ENCODE results near the gene S100A13. TPM values are rescaled to one million over a fixed set of nuclear protein-coding genes. Genes with fewer than 3 reads are reported as not detected.
A peak's percentile ranks its signal among the peaks of the same experiment; 100 is the strongest.

Gene S100A13
- total RNA-seq, 1 donor from 2014 or later: 87.4 TPM

GRCh38 chr1:153629971-153630370 is 2.7 kb upstream of the S100A13 start:
- Mint-ChIP-seq H3K4me3 (no peak overlapping the region), H3K4me1 (peaks cover 41% of the 10 kb centered on the region), H3K9me3 (no peaks in the 10 kb centered on the region), H3K36me3 (peaks cover 6% of the 10 kb centered on the region), H3K27ac (no peak overlapping the region), H3K27me3 (ENCODE audit: insufficient read depth, low read depth) (peaks cover 9% of the 10 kb centered on the region)
- Histone ChIP-seq H4K20me1 (ENCODE audit: low read depth) (peaks cover 6% of the 10 kb centered on the region), H3K4me3 (no peak overlapping the region), H3F3A (ENCODE audit: low read depth) (peaks cover 6% of the 10 kb centered on the region), H3K27me3 (no peaks in the 10 kb centered on the region), H2AFZ (replicated peaks) (no peak overlapping the region), H3K27ac (no peak overlapping the region), H3K9me3 (ENCODE audit: low read depth) (no peaks in the 10 kb centered on the region), H3K9ac (no peak overlapping the region), H3K36me3 (no peaks in the 10 kb centered on the region), H3K79me2 (ENCODE audit: low read depth) (peaks cover 18% of the 10 kb centered on the region), H3K4me2 (no peak overlapping the region), H3K4me1 (peaks cover 16% of the 10 kb centered on the region)
- no peak for TF ChIP-seq EZH2 (IDR thresholded peaks at IDR 0.05)
- TF ChIP-seq CTCF (IDR thresholded peaks at IDR 0.05): no peak
- no peak for TF ChIP-seq EZH2phosphoT487 (IDR thresholded peaks at IDR 0.05)
- no peak for DNase-seq (ENCODE audit: low spot score)

DNA sequence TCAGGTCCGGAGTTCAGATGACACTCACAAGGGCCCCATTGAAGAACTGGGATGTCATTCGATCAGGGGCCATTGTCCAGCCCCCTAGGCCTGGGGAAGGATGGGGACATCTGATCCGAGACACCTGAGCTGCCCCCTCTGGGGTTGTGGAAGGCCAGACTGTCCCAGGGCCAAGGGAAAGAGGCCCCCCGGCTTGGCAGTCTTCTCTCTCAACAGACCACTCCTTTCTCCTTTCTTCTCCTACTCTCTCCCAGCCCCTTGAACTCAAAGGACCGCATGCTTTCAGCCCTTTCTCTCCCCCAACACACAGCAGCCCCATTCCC is 2.0 kb upstream of the S100A13 start:
- no peak overlapping the region for H3K4me3 ChIP-seq
- no peaks in the 10 kb centered on the region for H3K9me3 Mint-ChIP-seq

GRCh38 chr1:153628638-153629342 is 1.5 kb upstream of the S100A13 start:
- no peaks in the 10 kb centered on the region for H3K9me3 Mint-ChIP-seq
- peak overlapping the region; percentile 55 for H3K27ac Mint-ChIP-seq
- no peak overlapping the region for H3K27ac ChIP-seq
- no peaks in the 10 kb centered on the region for H3K27me3 ChIP-seq
- peaks cover 7% of the 10 kb centered on the region for H3K27me3 Mint-ChIP-seq (ENCODE audit: insufficient read depth, low read depth)
- H3K4me2 ChIP-seq: no peak overlapping the region
- no peaks in the 10 kb centered on the region for H3K9me3 ChIP-seq (ENCODE audit: low read depth)
- H3K9ac ChIP-seq: no peak overlapping the region
- H3K4me1 Mint-ChIP-seq: peaks cover 44% of the 10 kb centered on the region
- H3K36me3 ChIP-seq: no peaks in the 10 kb centered on the region
- no peak for DNase-seq (ENCODE audit: low spot score)
- TF ChIP-seq EZH2phosphoT487 (IDR thresholded peaks at IDR 0.05): no peak
- no peak for TF ChIP-seq EZH2 (IDR thresholded peaks at IDR 0.05)
- no peak for TF ChIP-seq CTCF (IDR thresholded peaks at IDR 0.05)
- peaks cover 8% of the 10 kb centered on the region for H3K36me3 Mint-ChIP-seq
- H4K20me1 ChIP-seq (ENCODE audit: low read depth): no peaks in the 10 kb centered on the region
- peaks cover 16% of the 10 kb centered on the region for H3K4me1 ChIP-seq
- H3K4me3 Mint-ChIP-seq: no peak overlapping the region
- no peaks in the 10 kb centered on the region for H3F3A ChIP-seq (ENCODE audit: low read depth)
- H2AFZ ChIP-seq (replicated peaks): no peak overlapping the region
- no peak overlapping the region for H3K4me3 ChIP-seq
- peaks cover 8% of the 10 kb centered on the region for H3K79me2 ChIP-seq (ENCODE audit: low read depth)

More for the DNA sequence above, 2.0 kb upstream of the S100A13 start:
- H3K36me3 ChIP-seq: no peaks in the 10 kb centered on the region
- no peak overlapping the region for H3K27ac ChIP-seq
- peaks cover 15% of the 10 kb centered on the region for H3K4me1 ChIP-seq
- peaks cover 4% of the 10 kb centered on the region for H3F3A ChIP-seq (ENCODE audit: low read depth)
- Mint-ChIP-seq H3K36me3 (peaks cover 3% of the 10 kb centered on the region), H3K27me3 (ENCODE audit: insufficient read depth, low read depth) (peaks cover 9% of the 10 kb centered on the region), H3K27ac (no peak overlapping the region), H3K4me1 (peaks cover 39% of the 10 kb centered on the region), H3K4me3 (no peak overlapping the region)
- no peak overlapping the region for H3K9ac ChIP-seq
- H3K9me3 ChIP-seq (ENCODE audit: low read depth): no peaks in the 10 kb centered on the region
- H4K20me1 ChIP-seq (ENCODE audit: low read depth): no peaks in the 10 kb centered on the region
- no peak for DNase-seq (ENCODE audit: low spot score)
- no peak overlapping the region for H3K4me2 ChIP-seq
- peaks cover 11% of the 10 kb centered on the region for H3K79me2 ChIP-seq (ENCODE audit: low read depth)
- H3K27me3 ChIP-seq: no peaks in the 10 kb centered on the region
- TF ChIP-seq EZH2 (IDR thresholded peaks at IDR 0.05): no peak
- TF ChIP-seq CTCF (IDR thresholded peaks at IDR 0.05): no peak
- TF ChIP-seq EZH2phosphoT487 (IDR thresholded peaks at IDR 0.05): no peak
- H2AFZ ChIP-seq (replicated peaks): no peak overlapping the region
